Measurements from ENCODE around the gene UBASH3B. TPM values are rescaled to one million over a fixed set of nuclear protein-coding genes. Genes with fewer than 3 reads are reported as not detected.
A peak's percentile ranks its signal among the peaks of the same experiment; 100 is the strongest.
"Not testable (repeated sequence)": the region's sequence is repeated elsewhere in the genome, so short reads cannot be mapped to it uniquely, and the experiment has no call there.

Gene UBASH3B
- total RNA-seq, 2 donors from 2014 or later, result 4.7 to 4.8 TPM

- ATAC-seq, result no peak
Measured at GRCh38 chr11:122723106-122723505, 67.6 kb downstream of the UBASH3B start.

DNA sequence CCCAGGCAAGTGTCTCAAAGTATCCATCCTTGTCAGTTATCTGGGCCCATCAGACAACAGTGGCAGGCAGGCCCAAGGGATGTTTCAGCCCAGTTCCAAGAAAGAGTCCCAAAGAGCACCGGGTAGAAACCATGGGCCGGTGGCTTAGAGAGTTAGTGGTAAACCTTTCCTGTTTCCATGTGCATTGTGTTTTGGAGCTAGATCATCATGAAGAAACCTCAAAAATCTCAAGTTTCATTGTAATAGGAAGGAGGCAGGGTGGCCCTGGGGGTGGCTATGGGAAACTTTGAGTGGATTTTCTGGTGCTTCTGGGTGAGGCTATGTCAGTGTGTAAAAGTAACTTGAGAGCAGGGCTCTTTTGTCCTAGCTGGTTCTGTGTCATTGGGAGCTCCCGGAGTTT, 68.1 kb downstream of the UBASH3B start:
- intact Hi-C loops (cut with DNase I, micrococcal nuclease), result no loop called here
- ATAC-seq (no peak), DNase-seq (no peak)

More at GRCh38 chr11:122723106-122723505, 67.6 kb downstream of the UBASH3B start:
- intact Hi-C loops (cut with DNase I, micrococcal nuclease), result no loop called here
- DNase-seq, result no peak

GRCh38 chr11:122724520-122724919, 69.0 kb downstream of the UBASH3B start:
- intact Hi-C loops (cut with DNase I, micrococcal nuclease), result no loop called here
- ATAC-seq, result no peak
- no peak for DNase-seq

GRCh38 chr11:122726028-122726427, 70.5 kb downstream of the UBASH3B start:
- DNase-seq, result no peak
- intact Hi-C loops (cut with DNase I, micrococcal nuclease), result no loop called here
- ATAC-seq, result no peak

DNA sequence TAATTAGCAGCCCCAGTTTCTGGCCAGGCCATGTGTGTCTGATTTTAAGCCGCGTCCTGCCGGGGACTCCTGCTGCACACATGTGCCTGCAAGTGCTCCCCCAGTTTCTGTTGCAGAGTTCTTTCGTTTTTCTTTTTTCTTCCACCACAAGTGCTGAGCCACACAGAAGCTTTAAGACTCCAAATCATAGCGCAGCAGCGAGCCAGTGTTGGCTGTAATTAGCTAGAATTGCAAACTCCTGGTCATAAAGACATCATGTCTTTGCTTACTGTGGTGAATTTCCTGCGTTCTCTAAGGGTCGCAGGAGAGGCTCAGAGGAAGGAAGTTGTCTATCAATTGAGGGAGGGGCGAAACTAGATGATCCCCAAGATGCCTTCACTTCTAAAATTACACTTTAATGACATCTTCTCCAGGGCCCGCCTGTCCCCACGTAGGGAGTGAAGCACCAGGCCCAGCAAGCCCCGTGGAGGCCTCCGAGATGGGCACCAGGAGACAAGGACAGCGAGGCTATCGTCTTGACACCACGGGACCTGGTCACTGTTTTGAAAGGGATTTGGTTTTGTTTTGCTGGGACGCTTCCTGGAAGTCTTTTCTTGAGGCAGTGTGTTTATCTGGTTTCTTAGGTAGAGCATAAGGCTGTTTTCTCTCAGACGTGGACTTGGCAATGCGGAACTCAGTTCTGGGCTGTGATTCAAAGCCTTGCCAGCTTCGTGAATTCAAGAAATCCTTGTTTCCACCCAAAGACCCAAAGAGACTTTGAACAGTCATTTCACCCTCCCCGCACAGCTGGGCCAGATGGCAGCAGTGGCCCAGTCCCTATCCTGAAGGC, 71.8 kb downstream of the UBASH3B start:
- DNase-seq (no peak), ATAC-seq (no peak)
- intact Hi-C loops (cut with DNase I, micrococcal nuclease), result no loop called here

GRCh38 chr11:122728561-122728960, 73.0 kb downstream of the UBASH3B start:
- DNase-seq, result no peak
- ATAC-seq, result no peak
- intact Hi-C loops (cut with DNase I, micrococcal nuclease), result no loop called here

- no peak for DNase-seq
- ATAC-seq, result no peak
- intact Hi-C loops (cut with DNase I, micrococcal nuclease), result no loop called here
Measured at GRCh38 chr11:122729139-122729538, 73.6 kb downstream of the UBASH3B start.

GRCh38 chr11:122730694-122731093, 75.2 kb downstream of the UBASH3B start:
- intact Hi-C loops (cut with DNase I, micrococcal nuclease); DNase-seq; ATAC-seq: not testable (repeated sequence)

DNA sequence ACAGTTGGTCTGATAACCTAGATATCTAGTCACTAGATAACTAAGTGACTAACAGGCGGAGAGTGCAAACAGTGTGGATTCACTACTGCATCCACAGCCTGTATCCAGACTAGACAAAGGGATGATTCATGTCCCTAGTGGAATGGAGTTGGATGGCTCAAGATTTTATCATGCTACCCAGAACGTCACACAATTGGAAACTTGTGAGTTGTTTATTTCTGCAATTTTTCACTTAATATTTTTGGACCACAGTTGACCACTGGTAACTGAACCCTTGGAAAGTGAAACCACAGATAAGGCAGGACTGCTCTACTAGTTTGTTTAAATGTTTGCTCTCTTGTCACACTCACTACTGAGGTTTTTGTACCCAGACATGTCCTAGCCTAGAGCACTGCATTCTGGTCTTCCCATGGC, 76.0 kb downstream of the UBASH3B start:
- intact Hi-C loops (cut with DNase I, micrococcal nuclease), result no loop called here
- no peak for ATAC-seq

GRCh38 chr11:122732342-122733315, 77.1 kb downstream of the UBASH3B start:
- ATAC-seq (no peak), DNase-seq (no peak)
- intact Hi-C loops (cut with DNase I, micrococcal nuclease), result no loop called here

More for the DNA sequence above, 76.0 kb downstream of the UBASH3B start:
- DNase-seq, result no peak

DNA sequence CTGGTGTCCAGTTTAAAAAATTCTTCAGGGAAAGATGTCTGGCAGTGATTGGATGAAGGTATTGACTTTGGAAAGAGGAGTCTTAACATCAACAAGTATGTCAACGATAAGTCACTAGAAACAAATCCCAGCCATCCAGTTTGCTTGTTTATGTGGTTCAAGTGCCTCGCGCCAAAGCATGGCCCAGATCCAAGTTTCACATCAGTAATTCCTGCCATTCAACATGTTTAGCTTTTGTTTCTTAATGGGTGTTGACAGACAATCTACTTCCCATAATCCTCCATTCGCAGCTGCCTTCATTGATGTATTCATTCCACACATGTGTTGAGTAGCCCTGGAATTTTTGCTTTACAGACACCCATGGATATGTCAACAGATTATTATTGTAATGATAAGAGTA, 77.8 kb downstream of the UBASH3B start:
- peak in 1 of 2 donors; percentile 38 for DNase-seq
- intact Hi-C loops (cut with DNase I, micrococcal nuclease), result no loop called here
- ATAC-seq, result no peak

DNA sequence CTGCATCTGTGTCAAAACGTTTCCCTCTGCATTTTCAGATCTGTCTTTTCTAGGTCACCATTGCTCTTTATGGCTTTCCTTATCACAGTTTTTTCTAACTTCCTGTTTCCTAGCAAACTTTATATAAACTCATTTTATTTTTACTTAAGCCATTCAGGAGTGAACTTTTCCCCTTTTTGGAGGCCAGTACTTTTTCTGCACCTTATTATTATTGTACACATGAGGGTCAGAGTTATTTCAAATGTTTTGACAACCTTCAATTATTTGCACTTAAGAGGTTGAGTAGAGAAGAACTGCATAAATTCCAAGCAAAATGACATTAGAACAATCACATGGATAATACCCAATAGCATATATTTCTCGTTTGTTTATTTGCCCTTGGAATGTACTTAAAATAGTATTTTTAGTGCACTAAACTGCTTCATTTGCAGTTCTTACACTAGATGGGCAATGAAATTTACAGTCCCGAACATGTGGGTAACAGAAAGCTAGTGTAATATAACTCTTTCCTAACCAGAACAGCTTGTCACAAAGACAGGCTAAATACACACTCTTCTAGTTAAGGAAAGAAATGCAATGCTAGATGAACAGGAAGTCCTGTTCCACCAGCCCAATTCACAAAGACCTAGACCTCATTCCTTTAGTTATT, 79.5 kb downstream of the UBASH3B start:
- ATAC-seq, result no peak
- intact Hi-C loops (cut with DNase I, micrococcal nuclease), result no loop called here
- no peak for DNase-seq

GRCh38 chr11:122737951-122738693, 82.6 kb downstream of the UBASH3B start:
- ATAC-seq, result no peak
- DNase-seq, result no peak
- intact Hi-C loops (cut with DNase I, micrococcal nuclease), result no loop called here

GRCh38 chr11:122741613-122742300, 86.2 kb downstream of the UBASH3B start:
- intact Hi-C loops (cut with DNase I, micrococcal nuclease), result no loop called here
- peak; percentile 31 for ATAC-seq
- peak; percentile 24 to 49 for DNase-seq

- intact Hi-C loops (cut with DNase I, micrococcal nuclease), result no loop called here
- DNase-seq (no peak), ATAC-seq (no peak)
Measured at GRCh38 chr11:122742301-122743018, 86.9 kb downstream of the UBASH3B start.

DNA sequence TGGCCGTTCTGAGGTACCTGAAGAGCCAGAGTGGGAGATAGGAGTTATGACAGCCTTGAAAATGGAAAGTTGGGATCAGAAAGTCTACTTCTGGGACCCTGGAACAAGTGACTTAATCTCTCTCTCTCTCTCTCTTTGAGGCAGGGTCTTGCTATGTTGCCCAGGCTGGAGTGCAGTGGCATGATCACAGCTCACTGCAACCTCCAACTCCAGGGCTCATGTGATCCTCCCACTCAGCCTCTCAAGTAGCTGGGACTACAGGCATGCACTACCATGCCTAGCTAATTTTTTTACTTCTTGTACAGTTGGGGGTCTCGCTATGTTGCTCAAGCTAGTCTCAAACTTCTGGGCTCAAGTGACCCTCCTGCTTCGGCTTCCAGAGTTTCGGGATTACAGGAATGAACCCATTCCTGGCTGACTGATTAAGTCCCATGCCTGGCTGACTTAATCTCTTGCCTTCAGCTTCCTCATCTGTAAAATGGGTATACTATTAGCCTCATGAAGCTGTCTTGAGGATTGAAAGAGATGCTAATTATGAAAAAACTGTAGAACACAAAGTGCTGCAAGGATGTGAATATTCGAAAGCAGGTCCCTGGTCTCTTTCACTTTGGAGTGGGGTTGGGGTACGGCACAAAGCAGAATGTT, 87.7 kb downstream of the UBASH3B start:
- intact Hi-C loops (cut with DNase I, micrococcal nuclease), result no loop called here
- ATAC-seq (no peak), DNase-seq (no peak)

- DNase-seq (peak; percentile 42 to 48), ATAC-seq (peak; percentile 19)
- intact Hi-C loops (cut with DNase I, micrococcal nuclease), result no loop called here
Measured at GRCh38 chr11:122743949-122744348, 88.4 kb downstream of the UBASH3B start.

Data from left colon (tissue), 2 donors.